K562 (cell line): ENCODE data around the gene WFIKKN2. TPM values are rescaled to one million over a fixed set of nuclear protein-coding genes. Genes with fewer than 3 reads are reported as not detected.

Experiments
- ATF6 ChIP-seq: sonication (generic); formaldehyde crosslinking; IDR thresholded peaks from 2 replicates; pipeline ENCODE4 v1.4.0; 2020; ENCODE audit warnings: mild to moderate bottlenecking, missing genetic modification reagents
- CBFB ChIP-seq: sonication (generic); formaldehyde crosslinking; IDR thresholded peaks from 2 replicates; pipeline ENCODE4 v1.4.0; 2020; ENCODE audit warnings: mild to moderate bottlenecking, missing genetic modification reagents
- CBX3 ChIP-seq, 2 experiments: IDR thresholded peaks; 1 replicate in 1 of 2; 2 replicates in 1 of 2; pipeline ENCODE4 v1.6.1; 2012; ENCODE audit warnings: inconsistent platforms in 2 of 2, low read length in 2 of 2, borderline replicate concordance in 1 of 2, control low read depth in 1 of 2
- E2F1 ChIP-seq: sonication (generic); formaldehyde crosslinking; IDR thresholded peaks from 2 replicates; pipeline ENCODE4 v1.8.1; 2023; ENCODE audit warnings: mild to moderate bottlenecking, missing genetic modification reagents, moderate library complexity
- E2F5 ChIP-seq: sonication (generic); formaldehyde crosslinking; IDR thresholded peaks from 2 replicates; pipeline ENCODE4 v1.8.0; 2022; ENCODE audit warnings: mild to moderate bottlenecking, missing genetic modification reagents
- EP400 ChIP-seq: fragments of 450-650 bp; IDR thresholded peaks from 2 replicates; pipeline ENCODE4 v1.6.1; 2017; ENCODE audit warnings: antibody characterized with exemption, mild to moderate bottlenecking, moderate library complexity
- ETV6 ChIP-seq, 3 experiments: fragments of 150-350 bp in 1 of 3; sonication (generic) in 1 of 3; formaldehyde crosslinking in 1 of 3; IDR thresholded peaks; 2 replicates each; pipeline versions ENCODE4 v1.6.1 to v1.8.0; 2014 to 2022; ENCODE audit warnings: borderline replicate concordance in 2 of 3, low read depth in 2 of 3, antibody characterized with exemption in 1 of 3, low read length in 1 of 3, mild to moderate bottlenecking in 1 of 3, missing genetic modification reagents in 1 of 3
- FOXK1 ChIP-seq: sonication (generic); formaldehyde crosslinking; IDR thresholded peaks from 2 replicates; pipeline ENCODE4 v1.8.0; 2022; ENCODE audit warnings: missing genetic modification reagents, mild to moderate bottlenecking, borderline replicate concordance
- FOXM1 ChIP-seq, 2 experiments: fragments of 450-650 bp in 1 of 2; sonication (generic) in 1 of 2; formaldehyde crosslinking in 1 of 2; IDR thresholded peaks; 2 replicates each; pipeline versions ENCODE4 v1.6.1 to v1.9.0; 2017 to 2022; ENCODE audit warnings: low read depth in 2 of 2, mild to moderate bottlenecking in 2 of 2, missing genetic modification reagents in 1 of 2, moderate library complexity in 1 of 2
- GABPB1 ChIP-seq: sonication (generic); formaldehyde crosslinking; IDR thresholded peaks from 2 replicates; pipeline ENCODE4 v1.8.0; 2022; ENCODE audit warnings: mild to moderate bottlenecking, missing genetic modification reagents
- NRF1 ChIP-seq, 2 experiments: fragments of 450-650 bp; IDR thresholded peaks in 1 of 2; conservative IDR thresholded peaks in 1 of 2; 2 replicates each; pipeline ENCODE4 v1.6.1; 2014; ENCODE audit warnings: mild to moderate bottlenecking in 2 of 2
- PHF8 ChIP-seq: fragments of 200-600 bp; sonication (generic); IDR thresholded peaks from 2 replicates; pipeline ENCODE4 v1.6.1; 2012; ENCODE audit warnings: mixed run types, mild to moderate bottlenecking, inconsistent platforms, low read length, moderate library complexity, borderline replicate concordance
- PHTF2 ChIP-seq: fragments of 250-450 bp; sonication (Bioruptor Pico); IDR thresholded peaks from 2 replicates; pipeline ENCODE4 v1.5.0; 2021; ENCODE audit warnings: mild to moderate bottlenecking
- SMARCA4 ChIP-seq: fragments of 450-650 bp; IDR thresholded peaks from 2 replicates; pipeline ENCODE4 v1.6.1; 2016
- YY1 ChIP-seq, 3 experiments: IDR thresholded peaks; 2 replicates each; pipeline ENCODE4 v1.6.1; 2011; ENCODE audit warnings: low read length in 2 of 3, mild to moderate bottlenecking in 2 of 3, moderate library complexity in 2 of 3, borderline replicate concordance in 1 of 3, control low read depth in 1 of 3, low read depth in 1 of 3; ENCODE audit not compliant: insufficient read depth in 3 of 3, insufficient replicate concordance in 2 of 3, control insufficient read depth in 1 of 3, insufficient read length in 1 of 3; ENCODE audit errors: extremely low read depth in 1 of 3
- ZFX ChIP-seq: sonication (generic); formaldehyde crosslinking; IDR thresholded peaks from 2 replicates; pipeline ENCODE4 v1.8.0; 2022; ENCODE audit warnings: mild to moderate bottlenecking, missing genetic modification reagents, moderate library complexity
- ZNF740 ChIP-seq, 3 experiments: fragments of 200-800 bp in 1 of 3; sonication (Bioruptor generic) in 1 of 3; sonication (generic) in 1 of 3; formaldehyde crosslinking in 1 of 3; IDR thresholded peaks; 2 replicates each; pipeline versions ENCODE4 v1.6.1 to v1.8.0; 2016 to 2022; ENCODE audit warnings: mild to moderate bottlenecking in 2 of 3, missing compliant biosample characterization in 2 of 3, missing genetic modification characterization in 2 of 3, missing genetic modification reagents in 1 of 3
- ZSCAN29 ChIP-seq: fragments of 450-650 bp; IDR thresholded peaks from 2 replicates; pipeline ENCODE4 v1.6.1; 2017
- polyA plus RNA-seq, 8 experiments: library from polyadenylated mRNA; depleted of rRNA in 4 of 8; stranded (reverse) in 5 of 8; unstranded in 3 of 8; fragments of >200 nt; fragmentation: Nextera tagmentation in 2 of 8; fragmentation: Illumina TruSeq in 1 of 8; extraction: Ambion mirVana in 2 of 8; extraction: Trizol in 1 of 8; gene quantifications; 2 replicates each; pipeline versions ENCODE4 v1.2.1 to v1.2.3, GENCODE V29; 2011 to 2014; ENCODE audit warnings: inconsistent platforms in 1 of 8, missing spikeins in 1 of 8
- total RNA-seq, 7 experiments: library from RNA; depleted of rRNA in 6 of 7; stranded (reverse); fragments of >200 nt in 6 of 7; fragmentation: Illumina TruSeq in 2 of 7; extraction: Trizol in 2 of 7; gene quantifications; 2 replicates each; pipeline versions ENCODE4 v1.2.1 to v1.2.3, GENCODE V29; 2011 to 2021; ENCODE audit warnings: low replicate concordance in 1 of 7

WFIKKN2 gene
- total and polyA plus RNA-seq, 9 of the 15 experiments (the other 6 are each of a cell fraction or from before 2014, with no cell fraction given), result 0.07 TPM; not detected in 8

GRCh38 chr17:50866950-50867362 lies 31.6 kb downstream of the WFIKKN2 start (continued):
- TF ChIP-seq ZNF740 (CRISPR knock-in tag; IDR thresholded peaks at IDR 0.05) (peak; percentile 4; the same call in 1 of the 2 replicates), ZNF740 (tag; IDR thresholded peaks at IDR 0.05) (no peak), GABPB1 (CRISPR knock-in tag) (peak; percentile 46; the same call in 1 of the 2 replicates), NRF1 (conservative IDR thresholded peaks at IDR 0.05 in 1 of 2, IDR thresholded peaks at IDR 0.05 in 1 of 2) (peak; percentile 86 to 90), E2F1 (CRISPR knock-in tag) (0 out of 2 replicates have a peak, but pooled peaks have one; percentile 56), EP400 (peak; percentile 55; the same call in 1 of the 2 replicates), ZFX (CRISPR knock-in tag) (peak; percentile 80), ZSCAN29 (peak; percentile 90), FOXK1 (CRISPR knock-in tag) (peak; percentile 41; the same call in 1 of the 2 replicates), PHTF2 (CRISPR knock-in tag) (peak; percentile 57; the same call in 1 of the 2 replicates), FOXM1 (IDR thresholded peaks at IDR 0.05; ENCODE audit: low read depth) (no peak), FOXM1 (CRISPR knock-in tag; IDR thresholded peaks at IDR 0.05; ENCODE audit: low read depth) (peak; percentile 83; the same call in 1 of the 2 replicates), ETV6 (IDR thresholded peaks at IDR 0.05; ENCODE audit: borderline replicate concordance in 1 of 2, low read depth in 2 of 2, low read length in 1 of 2) (no peak; a peak in 1 of 4 replicates), ETV6 (CRISPR knock-in tag; IDR thresholded peaks at IDR 0.05; ENCODE audit: borderline replicate concordance) (0 out of 2 replicates have a peak, but pooled peaks have one; percentile 47), ATF6 (CRISPR knock-in tag) (peak; percentile 80; the same call in 1 of the 2 replicates), CBX3 (IDR thresholded peaks at IDR 0.05; ENCODE audit: borderline replicate concordance in 1 of 2, low read length in 2 of 2) (peak in 1 of 2 experiments; percentile 20; a peak in 1 of 3 replicates), YY1 (IDR thresholded peaks at IDR 0.05; ENCODE audit: borderline replicate concordance in 1 of 3, control insufficient read depth in 1 of 3, extremely low read depth in 1 of 3, insufficient read depth in 3 of 3, insufficient read length in 1 of 3, insufficient replicate concordance in 2 of 3, low read depth in 1 of 3, low read length in 2 of 3) (peak in 1 of 3 experiments; percentile 30), SMARCA4 (no peak), CBFB (CRISPR knock-in tag) (peak; percentile 62; the same call in 1 of the 2 replicates), E2F5 (CRISPR knock-in tag) (0 out of 2 replicates have a peak, but pooled peaks have one; percentile 53), PHF8 (0 out of 2 replicates have a peak, but pooled peaks have one; percentile 2)
